Activated CD4-positive, CD25-positive, alpha-beta regulatory T cell (primary cell): ENCODE measurements around the gene MMAB.

Experiments
- DNase-seq, 4 experiments: peaks; one replicate each; lab custom pipeline; 2025; lab: John Stamatoyannopoulos, UW

The MMAB gene

GRCh38 chr12:109573029-109573913 is at the start of gene MMAB, which contains the start of gene MVK:
Gene MMAB (minus strand): TSS chr12:109573504. CDS start chr12:109573480, 24 bp downstream.
Gene MVK (plus strand): TSS chr12:109573794. CDS start chr12:109574823, 1,029 bp downstream.
- DNase-seq, result peak; percentile 92 to 96 (median 95)

- DNase-seq, result no peak
Observed at GRCh38 chr12:109621901-109622364, 48.6 kb upstream of the MMAB start.

GRCh38 chr12:109621211-109621694 is 47.9 kb upstream of the MMAB start:
- DNase-seq, result no peak

GRCh38 chr12:109619002-109619604 is 45.8 kb upstream of the MMAB start:
- no peak for DNase-seq

- DNase-seq, result no peak
Observed at GRCh38 chr12:109618082-109618481, 44.8 kb upstream of the MMAB start.

GRCh38 chr12:109617491-109617890 is 44.2 kb upstream of the MMAB start:
- DNase-seq, result no peak

GRCh38 chr12:109615556-109616229 is 42.4 kb upstream of the MMAB start:
- no peak for DNase-seq

- no peak for DNase-seq
Observed at GRCh38 chr12:109613649-109614455, 40.5 kb upstream of the MMAB start.

- DNase-seq, result no peak
Observed at GRCh38 chr12:109612975-109613502, 39.7 kb upstream of the MMAB start.

GRCh38 chr12:109612003-109612402 is 38.7 kb upstream of the MMAB start:
- DNase-seq, result no peak

- DNase-seq, result no peak
Observed at GRCh38 chr12:109611223-109611622, 37.9 kb upstream of the MMAB start.

- no peak for DNase-seq
Observed at GRCh38 chr12:109610523-109610922, 37.2 kb upstream of the MMAB start.

GRCh38 chr12:109609342-109609741 is 36.0 kb upstream of the MMAB start:
- DNase-seq, result no peak

- no peak for DNase-seq
Observed at GRCh38 chr12:109608793-109609192, 35.5 kb upstream of the MMAB start.

- DNase-seq, result no peak
Observed at GRCh38 chr12:109608270-109608669, 35.0 kb upstream of the MMAB start.

- DNase-seq, result no peak
Observed at GRCh38 chr12:109607618-109608017, 34.3 kb upstream of the MMAB start.

GRCh38 chr12:109606320-109607028 is 33.2 kb upstream of the MMAB start:
- DNase-seq, result no peak

GRCh38 chr12:109605599-109606228 is 32.4 kb upstream of the MMAB start:
- no peak for DNase-seq

- DNase-seq, result no peak
Observed at GRCh38 chr12:109605016-109605415, 31.7 kb upstream of the MMAB start.

- DNase-seq, result no peak
Observed at GRCh38 chr12:109604132-109604585, 30.9 kb upstream of the MMAB start.
